Neuronal stem cell (in vitro differentiated cells): ENCODE results near the gene CACNA1C.

ENCODE experiments used
- DNase-seq: peaks from one replicate; pipeline ENCODE4 v3.0.0-alpha.2; 2013; ENCODE audit warnings: low spot score
- H2AFZ ChIP-seq: one replicate; pipeline ENCODE4 v1.6.1; 2013; ENCODE audit warnings: mild to moderate bottlenecking, low read length, inconsistent platforms
- H2AK5ac ChIP-seq: 2 replicates; pipeline ENCODE4 v1.6.1; 2013; ENCODE audit warnings: low read depth, mild to moderate bottlenecking, inconsistent platforms, low read length, moderate library complexity, mixed read lengths
- H2BK120ac ChIP-seq: 2 replicates; pipeline ENCODE4 v1.6.1; 2013; ENCODE audit warnings: low read depth, mild to moderate bottlenecking, inconsistent platforms, low read length, moderate library complexity, mixed read lengths
- H2BK12ac ChIP-seq: one replicate; pipeline ENCODE4 v1.6.1; 2013; ENCODE audit warnings: low read length, inconsistent platforms
- H2BK15ac ChIP-seq: 2 replicates; pipeline ENCODE4 v1.6.1; 2013; ENCODE audit warnings: mild to moderate bottlenecking, low read length, inconsistent platforms, mixed read lengths
- H2BK5ac ChIP-seq: one replicate; pipeline ENCODE4 v1.6.1; 2013; ENCODE audit warnings: inconsistent platforms, mild to moderate bottlenecking, low read length, moderate library complexity
- H3K14ac ChIP-seq: one replicate; pipeline ENCODE4 v1.6.1; 2013; ENCODE audit warnings: low read length, inconsistent platforms
- H3K18ac ChIP-seq: 2 replicates; pipeline ENCODE4 v1.6.1; 2013; ENCODE audit warnings: low read length, inconsistent platforms
- H3K23ac ChIP-seq: 2 replicates; pipeline ENCODE4 v1.6.1; 2013; ENCODE audit warnings: low read depth, mild to moderate bottlenecking, mixed read lengths, low read length, inconsistent platforms; ENCODE audit not compliant: poor library complexity
- H3K27ac ChIP-seq: replicated peaks from 3 replicates; pipeline ENCODE4 v1.5.1; 2013; ENCODE audit warnings: low read length, inconsistent platforms
- H3K27me3 ChIP-seq, 3 experiments: 2 replicates each; pipeline ENCODE4 v1.6.1; 2013; ENCODE audit warnings: low read length in 3 of 3, mild to moderate bottlenecking in 2 of 3, inconsistent platforms in 1 of 3, low read depth in 1 of 3, mixed read lengths in 1 of 3, moderate library complexity in 1 of 3; ENCODE audit not compliant: control insufficient read depth in 3 of 3, insufficient read depth in 3 of 3
- H3K36me3 ChIP-seq, 2 donors: replicated peaks in 1 of 2; 2 replicates each; pipeline ENCODE4 v1.6.1; 2013; ENCODE audit warnings: low read length in 2 of 2; ENCODE audit not compliant: control insufficient read depth in 2 of 2, insufficient read depth in 2 of 2
- H3K4ac ChIP-seq: 2 replicates; pipeline ENCODE4 v1.6.1; 2013; ENCODE audit warnings: inconsistent platforms, mild to moderate bottlenecking, low read length, moderate library complexity
- H3K4me1 ChIP-seq, 2 donors: 1 replicate in 1 of 2; 2 replicates in 1 of 2; pipeline ENCODE4 v1.6.1; 2013; ENCODE audit warnings: low read length in 2 of 2, low read depth in 1 of 2; ENCODE audit not compliant: control insufficient read depth in 2 of 2, insufficient read depth in 1 of 2
- H3K4me2 ChIP-seq: one replicate; pipeline ENCODE4 v1.6.1; 2013; ENCODE audit warnings: mild to moderate bottlenecking, low read length, inconsistent platforms; ENCODE audit not compliant: insufficient read depth, poor library complexity, severe bottlenecking
- H3K4me3 ChIP-seq, 2 donors: 2 replicates each; pipeline ENCODE4 v1.5.1; 2013; ENCODE audit warnings: low read length in 2 of 2, mild to moderate bottlenecking in 2 of 2, inconsistent platforms in 1 of 2, moderate library complexity in 1 of 2
- H3K79me1 ChIP-seq: one replicate; pipeline ENCODE4 v1.6.1; 2013; ENCODE audit warnings: low read depth, mild to moderate bottlenecking, inconsistent platforms, low read length, moderate library complexity
- H3K9ac ChIP-seq: one replicate; pipeline ENCODE4 v1.6.1; 2013; ENCODE audit warnings: mild to moderate bottlenecking, low read depth, low read length, inconsistent platforms; ENCODE audit not compliant: poor library complexity
- H3K9me3 ChIP-seq, 2 donors: replicated peaks in 1 of 2; 2 replicates each; pipeline versions ENCODE3 to v1.6.1; 2013; ENCODE audit warnings: low read length in 2 of 2, mild to moderate bottlenecking in 2 of 2, inconsistent platforms in 1 of 2, low read depth in 1 of 2, mixed read lengths in 1 of 2, moderate library complexity in 1 of 2; ENCODE audit not compliant: control insufficient read depth in 2 of 2, insufficient read depth in 1 of 2
- H4K8ac ChIP-seq: one replicate; pipeline ENCODE4 v1.6.1; 2013; ENCODE audit warnings: low read depth, mild to moderate bottlenecking, inconsistent platforms, low read length, moderate library complexity
- H4K91ac ChIP-seq: one replicate; pipeline ENCODE4 v1.6.1; 2013; ENCODE audit warnings: low read length, low read depth, mild to moderate bottlenecking, inconsistent platforms; ENCODE audit not compliant: poor library complexity
- WGBS, 2 donors: extraction: QIAGEN DNeasy Blood & Tissue Kit; methylation state at CpG; one replicate each; pipeline ENCODE4 v1.1.7; 2013; ENCODE audit warnings: missing lambda C conversion rate in 2 of 2, mixed read lengths in 1 of 2; ENCODE audit not compliant: insufficient read length in 2 of 2, insufficient replicate concordance in 1 of 2; ENCODE audit errors: extremely low coverage in 2 of 2; 5-methylcytosine and 5-hydroxymethylcytosine counted together

Gene CACNA1C

DNA sequence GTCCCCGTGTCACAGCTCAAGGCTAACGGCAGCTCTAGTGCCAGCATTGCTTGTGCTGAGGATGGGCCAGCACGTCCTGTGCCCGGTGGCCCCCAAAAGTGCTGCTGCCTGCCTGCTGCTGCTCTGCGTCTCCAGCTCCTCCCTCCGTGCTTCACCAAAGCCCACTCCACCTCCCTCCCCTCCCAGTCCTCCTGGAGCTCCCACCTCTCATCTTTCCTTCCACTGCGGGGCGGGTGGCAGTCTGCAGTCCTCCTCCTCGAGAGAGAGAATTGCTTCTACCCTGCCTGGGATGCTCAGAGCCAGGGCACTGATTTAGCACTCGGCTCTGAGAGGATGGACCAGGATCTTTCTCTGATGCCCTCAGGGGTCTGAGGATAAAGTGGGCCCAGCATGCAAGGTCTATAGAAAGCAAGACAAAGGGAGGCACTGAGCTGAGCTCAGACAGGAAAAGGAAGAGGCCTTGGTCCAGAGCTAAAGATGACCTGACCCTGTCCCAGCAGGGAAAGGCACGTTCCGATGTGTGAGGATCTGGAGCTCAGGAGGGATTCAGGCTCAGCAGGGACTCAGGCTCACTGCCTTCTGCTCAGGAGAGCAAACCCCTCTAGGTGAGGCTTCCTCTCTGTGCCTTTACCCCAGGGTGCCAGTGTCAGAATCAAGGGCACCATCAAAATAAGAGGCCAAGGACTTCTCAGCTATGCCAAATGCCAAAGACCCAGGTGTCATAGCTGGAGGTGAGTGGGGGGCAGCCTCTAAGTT, 628.8 kb downstream of the CACNA1C start:
- Histone ChIP-seq H4K91ac (peak overlapping the region; percentile 56), H3K9ac (peak overlapping the region; percentile 37), H3K79me1 (no peaks in the 10 kb centered on the region), H3K4ac (no peak overlapping the region), H2BK5ac (no peak overlapping the region), H3K27ac (no peak overlapping the region), H4K8ac (no peak overlapping the region), H3K4me2 (no peak overlapping the region), H3K4me1 (peaks cover 0 to 13% of the 10 kb centered on the region in 2 donors), H3K18ac (peak overlapping the region; percentile 87), H3K36me3 (no peaks in the 10 kb centered on the region), H3K14ac (no peak overlapping the region), H2BK120ac (no peak overlapping the region), H3K27me3 (no peaks in the 10 kb centered on the region), H2AK5ac (peak overlapping the region; percentile 36), H3K4me3 (no peak overlapping the region), H2BK15ac (peak overlapping the region; percentile 54), H3K9me3 (no peaks in the 10 kb centered on the region), H3K23ac (no peak overlapping the region), H2AFZ (no peak overlapping the region), H2BK12ac (peak overlapping the region; percentile 66)
- no peak for DNase-seq
- WGBS, 2 donors = no CpG with 5 or more reads among the region's 12 CpGs

GRCh38 chr12:2682296-2683251, 629.8 kb downstream of the CACNA1C start:
- Histone ChIP-seq H3K4ac (no peak overlapping the region), H2BK5ac (no peak overlapping the region), H3K27ac (no peak overlapping the region), H2AFZ (no peak overlapping the region), H3K23ac (no peak overlapping the region), H3K27me3 (no peaks in the 10 kb centered on the region), H3K14ac (no peak overlapping the region), H3K36me3 (no peaks in the 10 kb centered on the region), H3K18ac (no peak overlapping the region), H4K8ac (no peak overlapping the region), H3K4me2 (no peak overlapping the region), H2BK15ac (no peak overlapping the region), H3K4me3 (no peak overlapping the region), H3K9ac (peak overlapping the region; percentile 37), H2BK12ac (no peak overlapping the region), H3K4me1 (peaks cover 0 to 13% of the 10 kb centered on the region in 2 donors), H2BK120ac (no peak overlapping the region), H2AK5ac (no peak overlapping the region), H4K91ac (no peak overlapping the region), H3K9me3 (no peaks in the 10 kb centered on the region), H3K79me1 (no peaks in the 10 kb centered on the region)
- no CpG with 5 or more reads among the region's 10 CpGs for WGBS, 2 donors
- peak; percentile 26 for DNase-seq

DNA sequence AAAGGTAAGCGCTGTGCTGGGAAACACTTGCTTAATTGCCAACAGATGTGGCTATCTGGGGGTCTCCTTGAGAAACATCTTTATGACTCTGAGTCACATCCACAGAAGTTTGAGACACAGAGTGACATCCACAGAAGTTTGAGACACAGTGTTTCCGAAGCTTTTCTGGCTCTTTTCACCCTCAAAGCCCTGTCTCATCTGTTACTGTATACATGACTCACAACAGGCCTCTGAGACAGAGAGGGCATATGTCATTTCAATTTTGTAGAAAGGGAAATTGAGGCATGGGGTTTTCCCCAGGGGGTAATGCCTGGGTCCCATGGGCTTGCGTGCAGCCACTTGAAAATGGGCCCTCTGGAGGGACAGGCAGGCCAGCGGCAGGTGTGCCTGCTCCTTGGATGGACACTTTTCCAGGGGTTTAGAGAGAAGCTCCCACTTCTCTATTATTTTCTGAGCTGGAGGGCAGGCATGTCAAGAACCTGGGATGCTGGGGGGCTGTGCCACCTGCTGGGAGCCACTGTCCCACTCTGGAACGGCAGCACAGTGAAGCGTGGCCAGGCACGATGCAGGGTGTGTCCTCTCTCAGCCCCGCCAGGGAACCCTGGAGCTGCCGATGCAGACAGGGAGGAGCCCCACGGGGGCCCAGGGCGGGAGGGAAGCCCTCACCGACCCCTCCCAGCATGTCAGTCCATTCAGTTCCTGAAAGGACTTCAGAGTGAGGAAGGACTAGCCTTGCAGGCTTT, 630.7 kb downstream of the CACNA1C start:
- no peak overlapping the region for H2BK5ac ChIP-seq

More for the DNA sequence above, 630.7 kb downstream of the CACNA1C start:
- H3K9me3 ChIP-seq = no peaks in the 10 kb centered on the region
- no peak overlapping the region for H3K4me2 ChIP-seq
- H2BK120ac ChIP-seq = no peak overlapping the region
- H3K18ac ChIP-seq = peak overlapping the region; percentile 8
- peaks cover 0 to 5% (median 0%) of the 10 kb centered on the region in 3 experiments for H3K27me3 ChIP-seq
- no peak overlapping the region for H4K91ac ChIP-seq
- H2AFZ ChIP-seq = no peak overlapping the region
- H3K9ac ChIP-seq = no peak overlapping the region
- no peak overlapping the region for H3K4me3 ChIP-seq
- no peak overlapping the region for H3K27ac ChIP-seq
- H3K36me3 ChIP-seq = no peaks in the 10 kb centered on the region
- peaks cover 0 to 16% of the 10 kb centered on the region in 2 donors for H3K4me1 ChIP-seq
- peak overlapping the region; percentile 41 for H2BK15ac ChIP-seq
- H4K8ac ChIP-seq = no peak overlapping the region
- H3K23ac ChIP-seq = no peak overlapping the region
- no CpG with 5 or more reads among the region's 12 CpGs for WGBS, 2 donors
- H2BK12ac ChIP-seq = no peak overlapping the region
- H2AK5ac ChIP-seq = no peak overlapping the region
- DNase-seq = no peak
- no peak overlapping the region for H3K14ac ChIP-seq
- H3K4ac ChIP-seq = no peak overlapping the region
- H3K79me1 ChIP-seq = no peaks in the 10 kb centered on the region
